Endothelial cell of umbilical vein (primary cell): ENCODE results near the gene SLC29A3.
A peak's percentile ranks its signal among the peaks of the same experiment; 100 is the strongest.

Experiments
- EZH2 ChIP-seq: IDR thresholded peaks from 2 replicates; pipeline ENCODE4 v1.6.1; 2012; ENCODE audit warnings: borderline replicate concordance, low read depth, mild to moderate bottlenecking, moderate library complexity, low read length, inconsistent platforms; ENCODE audit not compliant: severe bottlenecking
- FOS ChIP-seq: IDR thresholded peaks from 2 replicates; pipeline ENCODE4 v1.6.1; 2011; ENCODE audit warnings: mild to moderate bottlenecking, low read length, moderate library complexity, borderline replicate concordance; ENCODE audit not compliant: insufficient read depth
- POLR2A ChIP-seq: IDR thresholded peaks from 2 replicates; pipeline ENCODE4 v1.6.1; 2012; ENCODE audit warnings: low read depth, mild to moderate bottlenecking, control low read depth, low read length
- POLR2AphosphoS5 ChIP-seq: IDR thresholded peaks from 2 replicates; pipeline ENCODE4 v1.6.1; 2012; ENCODE audit warnings: low read depth, mild to moderate bottlenecking, control low read depth, low read length, moderate library complexity; ENCODE audit not compliant: insufficient read depth
- TF ChIP-seq, protein P1 (sequence below), 2 donors: IDR thresholded peaks; 1 replicate in 1 of 2; 2 replicates in 1 of 2; pipeline ENCODE4 v1.5.1; 2011; ENCODE audit warnings: low read length in 2 of 2, mild to moderate bottlenecking in 2 of 2, moderate library complexity in 2 of 2, control low read depth in 1 of 2, inconsistent platforms in 1 of 2, low read depth in 1 of 2; ENCODE audit not compliant: insufficient read depth in 1 of 2; ENCODE audit errors: extremely low read depth in 1 of 2

DNA sequence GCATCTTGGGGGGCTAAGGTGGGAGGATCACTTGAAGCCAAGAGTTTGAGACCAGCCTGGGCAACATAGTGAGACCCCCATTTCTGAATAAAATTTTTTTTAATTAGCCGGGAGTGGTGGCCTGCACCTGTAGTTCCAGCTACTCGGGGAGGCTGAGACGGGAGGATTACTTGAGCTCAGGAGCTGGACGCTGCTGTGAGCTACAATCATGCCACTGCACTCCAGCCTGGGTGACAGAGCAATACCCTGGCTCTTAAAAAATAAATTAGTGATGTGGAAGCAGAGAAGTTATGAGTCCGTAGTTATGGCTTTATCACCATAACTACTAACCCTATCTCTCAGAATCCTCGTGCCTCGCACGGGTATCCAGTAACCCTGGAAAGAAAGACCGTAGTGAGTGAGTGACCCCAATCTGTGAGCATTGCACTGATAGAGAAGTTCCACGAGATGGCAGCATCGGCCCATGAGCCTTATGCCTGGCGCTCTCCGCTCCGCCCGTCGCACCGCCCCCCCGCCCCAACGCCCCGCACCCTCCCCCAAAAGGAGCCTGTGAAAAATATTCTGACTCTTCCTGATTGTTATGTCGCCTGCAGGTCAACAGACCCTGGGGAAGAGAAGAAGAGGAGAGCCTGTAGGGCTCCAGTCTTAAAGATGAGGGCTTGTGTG lies 4.9 kb upstream of the SLC29A3 start:
- TF ChIP-seq, protein P1, sequence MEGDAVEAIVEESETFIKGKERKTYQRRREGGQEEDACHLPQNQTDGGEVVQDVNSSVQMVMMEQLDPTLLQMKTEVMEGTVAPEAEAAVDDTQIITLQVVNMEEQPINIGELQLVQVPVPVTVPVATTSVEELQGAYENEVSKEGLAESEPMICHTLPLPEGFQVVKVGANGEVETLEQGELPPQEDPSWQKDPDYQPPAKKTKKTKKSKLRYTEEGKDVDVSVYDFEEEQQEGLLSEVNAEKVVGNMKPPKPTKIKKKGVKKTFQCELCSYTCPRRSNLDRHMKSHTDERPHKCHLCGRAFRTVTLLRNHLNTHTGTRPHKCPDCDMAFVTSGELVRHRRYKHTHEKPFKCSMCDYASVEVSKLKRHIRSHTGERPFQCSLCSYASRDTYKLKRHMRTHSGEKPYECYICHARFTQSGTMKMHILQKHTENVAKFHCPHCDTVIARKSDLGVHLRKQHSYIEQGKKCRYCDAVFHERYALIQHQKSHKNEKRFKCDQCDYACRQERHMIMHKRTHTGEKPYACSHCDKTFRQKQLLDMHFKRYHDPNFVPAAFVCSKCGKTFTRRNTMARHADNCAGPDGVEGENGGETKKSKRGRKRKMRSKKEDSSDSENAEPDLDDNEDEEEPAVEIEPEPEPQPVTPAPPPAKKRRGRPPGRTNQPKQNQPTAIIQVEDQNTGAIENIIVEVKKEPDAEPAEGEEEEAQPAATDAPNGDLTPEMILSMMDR (IDR thresholded peaks at IDR 0.05; ENCODE audit: extremely low read depth in 1 of 2, insufficient read depth in 1 of 2, low read depth in 1 of 2, low read length in 2 of 2) = peak; percentile 40 to 81
- TF ChIP-seq FOS (no peak), POLR2A (no peak), EZH2 (no peak), POLR2AphosphoS5 (no peak)
